Body of pancreas (tissue), 4 donors: ENCODE results near the gene PDE2A. TPM values are rescaled to one million over a fixed set of nuclear protein-coding genes. Genes with fewer than 3 reads are reported as not detected.

Experiments used
- ATAC-seq: fragments of 150-250 bp; one replicate; pipeline ENCODE4 v1.9.1; 2016
- DNase-seq, 4 donors: peaks; one replicate each; pipeline ENCODE4 v3.0.0-alpha.2; 2019
- H3K27ac ChIP-seq, 4 donors: fragments of 200-600 bp; sonication (generic); 1 replicate in 3 of 4; 2 replicates in 1 of 4; pipeline versions ENCODE4 v1.5.1 to v1.6.1; 2016 to 2019; ENCODE audit warnings: mild to moderate bottlenecking in 1 of 4, mixed read lengths in 1 of 4, moderate library complexity in 1 of 4
- H3K27me3 ChIP-seq, 2 donors: fragments of 200-600 bp; sonication (generic); one replicate each; pipeline ENCODE4 v1.6.0; 2016; ENCODE audit warnings: mild to moderate bottlenecking in 1 of 2
- H3K36me3 ChIP-seq, 2 donors: fragments of 200-600 bp; sonication (generic); replicated peaks in 1 of 2; 2 replicates each; pipeline ENCODE4 v1.5.1; 2016; ENCODE audit warnings: low read depth in 2 of 2; ENCODE audit not compliant: insufficient read depth in 1 of 2
- H3K4me1 ChIP-seq: fragments of 200-600 bp; sonication (generic); one replicate; pipeline ENCODE4 v1.6.0; 2016
- H3K4me3 ChIP-seq, 2 donors: fragments of 200-600 bp; sonication (generic); 1 replicate in 1 of 2; 2 replicates in 1 of 2; pipeline ENCODE4 v1.5.1; 2016 to 2019
- H3K9me3 ChIP-seq, 3 donors: fragments of 200-600 bp; sonication (generic); 1 replicate in 2 of 3; 2 replicates in 1 of 3; pipeline ENCODE4 v1.5.1; 2016
- CTCF ChIP-seq, 7 experiments: fragments of 450-650 bp in 4 of 7; fragments of 200-600 bp in 3 of 7; sonication (generic) in 3 of 7; IDR thresholded peaks; one replicate each; pipeline ENCODE4 v1.5.1; 2016 to 2019; ENCODE audit warnings: antibody characterized with exemption in 7 of 7
- POLR2A ChIP-seq, 3 donors: fragments of 450-650 bp; IDR thresholded peaks; one replicate each; pipeline ENCODE4 v1.6.1; 2016; ENCODE audit warnings: antibody characterized with exemption in 3 of 3, mild to moderate bottlenecking in 2 of 3
- WGBS, 2 donors: methylation state at CpG; one replicate each; pipeline ENCODE4 v1.1.5; 2017; 5-methylcytosine and 5-hydroxymethylcytosine counted together
- intact Hi-C: fragments of 100-400 bp; cut with DNase I; formaldehyde crosslinking; loops from one replicate; pipeline ENCODE4 v1.15.1; 2023
- total RNA-seq, 2 donors: library from RNA; depleted of rRNA; stranded (reverse); fragments of >200 nt; gene quantifications; one replicate each; pipeline ENCODE4 v1.1.0, GENCODE V29; 2016

The PDE2A gene
- total RNA-seq, 2 donors from 2014 or later: 7.0 to 29.3 TPM

DNA sequence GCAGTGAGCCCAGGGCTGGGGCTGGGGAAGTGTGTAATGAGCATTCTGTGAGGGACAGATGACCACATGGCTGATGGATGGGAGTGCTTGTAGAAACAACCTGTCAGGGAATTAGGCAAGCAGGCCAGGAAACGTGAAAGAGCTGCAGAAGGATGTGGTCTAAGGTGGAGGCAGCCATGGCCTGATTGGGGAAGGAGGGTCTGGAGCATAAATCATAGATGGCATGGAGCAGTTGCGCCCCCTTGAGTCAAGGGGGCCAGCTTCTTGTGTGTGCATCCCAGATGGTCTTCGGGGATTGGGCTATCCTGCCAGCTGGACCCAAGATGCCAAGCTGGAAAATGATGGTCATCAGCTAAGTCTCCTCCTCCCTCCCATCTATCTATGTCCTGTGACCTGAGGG lies 120.5 kb downstream of the PDE2A start:
- H3K4me3 ChIP-seq: no peak overlapping the region

GRCh38 chr11:72552399-72552910 lies 121.8 kb downstream of the PDE2A start:
- intact Hi-C loops: no loop called here
- Histone ChIP-seq H3K27me3 (no peaks in the 10 kb centered on the region), H3K36me3 (no peaks in the 10 kb centered on the region), H3K9me3 (no peaks in the 10 kb centered on the region), H3K4me3 (no peak overlapping the region), H3K4me1 (no peaks in the 10 kb centered on the region), H3K27ac (no peak overlapping the region)
- no peak for DNase-seq
- ATAC-seq: no peak
- no peak for TF ChIP-seq CTCF (IDR thresholded peaks at IDR 0.05)
- TF ChIP-seq POLR2A (IDR thresholded peaks at IDR 0.05): no peak
- WGBS, 2 donors: 79 to 89% methylated on average over 3 of the region's 3 CpGs

More for the DNA sequence above, 120.5 kb downstream of the PDE2A start:
- Histone ChIP-seq H3K4me1 (no peaks in the 10 kb centered on the region), H3K27ac (no peak overlapping the region), H3K36me3 (no peaks in the 10 kb centered on the region), H3K9me3 (no peaks in the 10 kb centered on the region), H3K27me3 (no peaks in the 10 kb centered on the region)
- DNase-seq (peak in 2 of 4 donors; percentile 34 to 44), ATAC-seq (no peak)
- TF ChIP-seq CTCF (IDR thresholded peaks at IDR 0.05) (peak in 4 of 7 experiments; percentile 10 to 46 (median 37)), POLR2A (IDR thresholded peaks at IDR 0.05) (no peak)
- 44 to 46% methylated on average over 3 of the region's 3 CpGs for WGBS, 2 donors
- intact Hi-C loops: no loop called here

- no peak for DNase-seq
- intact Hi-C loops: no loop called here
- H3K4me3 ChIP-seq: no peak overlapping the region
- no peak for ATAC-seq
- WGBS, 2 donors: 86 to 92% methylated on average over 5 of the region's 5 CpGs
- H3K27ac ChIP-seq: no peak overlapping the region
- no peaks in the 10 kb centered on the region for H3K36me3 ChIP-seq
- no peaks in the 10 kb centered on the region for H3K27me3 ChIP-seq
- no peaks in the 10 kb centered on the region for H3K9me3 ChIP-seq
- no peaks in the 10 kb centered on the region for H3K4me1 ChIP-seq
- no peak for TF ChIP-seq CTCF (IDR thresholded peaks at IDR 0.05)
- TF ChIP-seq POLR2A (IDR thresholded peaks at IDR 0.05): no peak
Measured at GRCh38 chr11:72551571-72551970, 122.7 kb downstream of the PDE2A start.

- intact Hi-C loops: no loop called here
- TF ChIP-seq CTCF (IDR thresholded peaks at IDR 0.05) (no peak), POLR2A (IDR thresholded peaks at IDR 0.05) (no peak)
- no peak for DNase-seq
- no peak overlapping the region for H3K27ac ChIP-seq
- H3K9me3 ChIP-seq: no peaks in the 10 kb centered on the region
- H3K4me3 ChIP-seq: no peak overlapping the region
- no peaks in the 10 kb centered on the region for H3K27me3 ChIP-seq
- ATAC-seq: no peak
- H3K4me1 ChIP-seq: no peaks in the 10 kb centered on the region
- WGBS, 2 donors: 84 to 87% methylated on average over 6 of the region's 6 CpGs
- no peaks in the 10 kb centered on the region for H3K36me3 ChIP-seq
Measured at GRCh38 chr11:72548463-72548862, 125.8 kb downstream of the PDE2A start.

DNA sequence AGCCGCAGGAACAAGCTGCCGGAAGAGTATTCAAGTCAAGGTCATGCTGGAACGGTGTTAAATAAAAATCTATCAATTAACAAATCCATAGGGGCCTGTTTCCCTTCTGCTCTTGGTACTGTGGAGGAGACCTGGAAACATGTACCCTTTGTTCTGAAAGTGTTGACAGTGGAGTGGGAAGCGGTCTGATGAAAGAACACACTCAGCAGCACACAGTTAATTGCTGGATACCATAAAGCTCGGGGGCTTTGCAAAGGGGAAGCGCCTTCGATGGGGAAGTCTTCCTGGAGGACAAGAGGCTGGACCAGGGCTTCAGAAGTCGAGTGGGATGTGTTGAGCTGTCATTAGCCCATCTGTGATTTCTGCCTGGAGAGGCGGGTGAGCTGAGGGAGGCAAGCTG lies 127.4 kb downstream of the PDE2A start:
- WGBS, 2 donors: 61% methylated on average over 7 to 9 of the region's 9 CpGs
- H3K27ac ChIP-seq: no peak overlapping the region
- H3K4me1 ChIP-seq: peaks cover under 1% of the 10 kb centered on the region
- no peak for ATAC-seq
- no peaks in the 10 kb centered on the region for H3K9me3 ChIP-seq
- H3K4me3 ChIP-seq: no peak overlapping the region
- no peak for DNase-seq
- intact Hi-C loops: no loop called here
- no peaks in the 10 kb centered on the region for H3K36me3 ChIP-seq
- TF ChIP-seq CTCF (IDR thresholded peaks at IDR 0.05) (no peak), POLR2A (IDR thresholded peaks at IDR 0.05) (no peak)
- no peaks in the 10 kb centered on the region for H3K27me3 ChIP-seq
